ENCODE results near the gene TFPI.
"Not testable (repeated sequence)": the region's sequence is repeated elsewhere in the genome, so short reads cannot be mapped to it uniquely, and the experiment has no call there.

The TFPI gene

DNA sequence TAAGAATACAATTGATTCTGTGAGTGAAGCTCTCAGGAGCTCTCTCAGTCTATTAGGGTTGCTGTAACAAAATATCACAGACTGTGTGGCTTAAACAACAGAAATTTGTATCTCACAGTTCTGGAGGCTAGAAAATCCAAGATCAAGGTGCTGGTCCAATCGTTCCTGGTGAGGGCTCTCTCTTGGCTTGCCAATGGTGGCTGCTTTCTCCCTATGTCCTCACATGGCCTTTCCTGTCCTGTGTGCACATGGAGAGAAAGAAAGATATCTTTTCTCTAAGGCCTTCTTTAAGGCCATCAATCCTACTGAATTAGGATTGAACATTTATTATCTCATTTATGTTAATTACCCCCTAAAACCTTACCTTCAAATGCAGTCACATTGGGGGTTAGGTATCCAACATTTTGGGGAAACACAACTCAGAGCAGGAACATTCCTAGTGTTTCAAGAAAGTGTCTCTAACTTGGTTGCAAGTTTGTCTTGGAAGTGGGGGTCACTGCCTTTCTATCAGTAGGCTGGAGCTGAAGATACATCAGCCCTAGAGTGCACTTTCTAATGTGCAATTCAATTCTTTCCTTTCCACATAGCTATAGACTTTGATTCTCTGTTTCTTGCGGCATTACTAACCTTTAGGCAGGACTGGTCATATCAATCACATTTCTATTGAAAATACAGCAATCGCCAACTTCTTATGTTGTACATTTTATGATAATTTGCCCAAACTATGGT is 24.8 kb downstream of the TFPI start:
- no peak for DNase-seq (ENCODE audit: low read depth in 1 of 2, low spot score in 1 of 2)

- no peak for DNase-seq (ENCODE audit: low read depth in 1 of 2, low spot score in 1 of 2)
Measured at GRCh38 chr2:187528042-187528441, 26.2 kb downstream of the TFPI start.

GRCh38 chr2:187527262-187527661 is 27.0 kb downstream of the TFPI start:
- DNase-seq (ENCODE audit: low read depth in 1 of 2, low spot score in 1 of 2), result no peak

- no peak for DNase-seq (ENCODE audit: low read depth in 1 of 2, low spot score in 1 of 2)
Measured at GRCh38 chr2:187526792-187527191, 27.4 kb downstream of the TFPI start.

GRCh38 chr2:187525163-187525900 is 28.9 kb downstream of the TFPI start:
- DNase-seq (ENCODE audit: low read depth in 1 of 2, low spot score in 1 of 2), result no peak

DNA sequence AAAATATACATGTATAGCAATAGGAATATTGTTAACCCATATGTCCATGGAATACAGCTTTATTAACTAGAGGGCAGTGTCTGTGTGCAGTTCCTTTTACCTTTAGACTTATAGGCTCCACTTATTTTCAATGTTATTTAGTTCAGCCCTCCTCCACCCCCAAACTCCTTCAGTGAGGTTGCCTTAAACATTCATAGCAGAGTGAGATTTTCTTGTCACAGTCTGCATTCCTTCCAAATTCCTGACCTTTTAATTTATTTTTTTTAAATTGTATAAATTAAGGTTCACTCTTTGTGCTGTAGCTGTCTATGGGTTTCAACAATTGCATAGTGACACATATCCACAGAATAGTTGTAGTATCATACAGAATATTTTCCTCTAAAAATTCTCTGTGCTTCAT is 30.9 kb downstream of the TFPI start:
- DNase-seq (ENCODE audit: low read depth in 1 of 2, low spot score in 1 of 2), result no peak

DNA sequence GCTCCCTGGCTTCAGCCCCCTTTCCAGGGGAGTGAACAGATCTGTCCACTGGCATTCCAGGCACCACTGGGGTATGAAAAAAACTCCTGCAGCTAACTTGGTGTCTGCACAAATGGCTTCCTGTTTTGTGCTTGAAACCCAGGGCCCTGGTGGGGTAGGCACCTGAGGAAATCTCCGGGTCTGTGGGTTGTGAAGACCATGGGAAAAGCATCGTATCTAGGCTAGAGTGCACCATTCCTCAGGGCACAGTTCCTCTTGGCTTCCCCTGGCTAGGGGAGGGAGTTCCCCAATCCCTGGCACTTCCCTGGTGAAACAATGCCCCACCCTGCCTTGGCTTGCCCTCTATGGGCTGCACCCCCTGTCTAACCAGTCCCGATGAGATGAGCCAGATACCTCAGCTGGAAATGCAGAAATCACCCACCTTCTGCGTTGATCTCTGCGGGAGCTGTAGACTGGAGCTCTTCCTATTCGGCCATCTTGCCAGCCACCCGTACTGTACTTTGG is 34.1 kb downstream of the TFPI start:
- no peak for DNase-seq (ENCODE audit: low read depth in 1 of 2, low spot score in 1 of 2)

DNA sequence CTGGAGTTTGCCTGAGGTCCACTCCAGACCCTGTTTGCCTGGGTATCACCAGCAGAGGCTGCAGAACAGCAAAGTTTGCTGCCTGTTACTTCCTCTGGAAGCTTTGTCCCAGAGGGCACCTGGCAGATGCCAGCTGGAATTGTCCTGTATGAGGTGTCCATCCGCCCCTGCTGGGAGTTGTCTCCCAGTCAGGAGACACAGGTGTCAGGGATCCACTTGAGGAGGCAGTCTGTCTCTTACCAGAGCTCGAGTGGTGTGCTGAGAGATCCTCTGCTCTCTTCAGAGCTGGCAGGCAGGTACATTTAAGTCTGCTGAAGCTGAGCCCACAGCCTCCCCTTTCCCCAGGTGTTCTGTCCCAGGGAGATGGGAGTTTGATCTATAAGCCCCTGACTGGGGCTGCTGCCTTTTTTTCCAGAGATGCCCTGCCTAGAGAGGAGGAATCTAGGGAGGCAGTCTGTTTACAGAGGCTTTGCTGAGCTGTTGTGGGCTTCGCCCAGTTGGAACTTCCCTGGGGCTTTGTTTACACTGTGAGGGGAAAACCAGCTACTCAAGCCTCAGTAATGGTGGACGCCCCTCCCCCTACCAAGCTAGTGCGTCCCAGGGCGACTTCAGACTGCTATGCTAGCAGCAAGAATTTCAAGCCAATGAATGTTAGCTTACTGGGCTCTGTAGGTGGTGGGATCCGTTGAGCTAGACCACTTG is 34.7 kb downstream of the TFPI start:
- DNase-seq (ENCODE audit: low read depth in 1 of 2, low spot score in 1 of 2), result no peak

- not testable (repeated sequence) for DNase-seq (ENCODE audit: low read depth in 1 of 2, low spot score in 1 of 2)
Measured at GRCh38 chr2:187517750-187518361, 36.4 kb downstream of the TFPI start.

DNA sequence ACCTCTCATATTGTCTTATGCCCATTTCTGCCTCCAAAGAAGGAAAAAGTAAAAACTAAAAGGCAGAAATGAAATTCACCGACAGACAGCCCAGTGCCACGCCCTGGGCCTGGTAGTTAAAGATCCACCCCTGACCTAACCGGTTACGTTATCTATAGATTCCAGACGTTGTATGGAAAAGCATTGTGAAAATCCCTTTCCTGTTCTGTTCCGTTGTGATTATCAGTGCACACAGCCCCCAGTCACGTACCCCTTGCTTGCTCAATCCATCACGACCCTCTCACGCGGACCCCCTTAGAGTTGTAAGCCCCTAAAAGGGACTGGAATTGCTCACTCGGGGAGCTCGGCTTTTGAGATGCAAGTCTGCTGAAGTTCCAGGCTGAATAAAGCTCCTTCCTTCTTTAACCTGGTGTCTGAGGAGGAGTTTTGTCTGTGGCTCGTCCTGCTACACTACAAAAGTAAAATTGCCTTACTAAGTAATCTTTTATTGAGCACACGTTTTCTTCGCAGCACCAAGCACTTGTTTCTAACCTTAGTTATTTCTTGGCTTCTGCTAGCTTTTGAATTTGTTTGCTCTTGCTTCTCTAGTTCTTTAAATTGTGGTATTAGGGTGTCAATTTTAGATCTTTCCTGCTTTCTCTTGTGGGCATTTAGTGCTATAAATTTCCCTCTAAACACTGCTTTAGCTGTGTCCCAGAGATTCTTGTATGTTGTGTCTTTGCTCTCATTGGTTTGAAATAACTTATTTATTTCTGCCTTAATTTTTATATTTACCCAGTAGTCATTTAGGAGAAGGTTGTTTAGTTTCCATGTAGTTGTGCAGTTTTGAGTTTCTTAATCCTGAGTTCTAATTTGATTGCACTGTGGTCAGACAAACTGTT is 37.4 kb downstream of the TFPI start:
- DNase-seq (ENCODE audit: low read depth in 1 of 2, low spot score in 1 of 2), result not testable (repeated sequence)

- DNase-seq (ENCODE audit: low read depth in 1 of 2, low spot score in 1 of 2), result no peak
Measured at GRCh38 chr2:187514930-187515329, 39.3 kb downstream of the TFPI start.

GRCh38 chr2:187514235-187514829 is 39.9 kb downstream of the TFPI start:
- not testable (repeated sequence) for DNase-seq (ENCODE audit: low read depth in 1 of 2, low spot score in 1 of 2)

DNA sequence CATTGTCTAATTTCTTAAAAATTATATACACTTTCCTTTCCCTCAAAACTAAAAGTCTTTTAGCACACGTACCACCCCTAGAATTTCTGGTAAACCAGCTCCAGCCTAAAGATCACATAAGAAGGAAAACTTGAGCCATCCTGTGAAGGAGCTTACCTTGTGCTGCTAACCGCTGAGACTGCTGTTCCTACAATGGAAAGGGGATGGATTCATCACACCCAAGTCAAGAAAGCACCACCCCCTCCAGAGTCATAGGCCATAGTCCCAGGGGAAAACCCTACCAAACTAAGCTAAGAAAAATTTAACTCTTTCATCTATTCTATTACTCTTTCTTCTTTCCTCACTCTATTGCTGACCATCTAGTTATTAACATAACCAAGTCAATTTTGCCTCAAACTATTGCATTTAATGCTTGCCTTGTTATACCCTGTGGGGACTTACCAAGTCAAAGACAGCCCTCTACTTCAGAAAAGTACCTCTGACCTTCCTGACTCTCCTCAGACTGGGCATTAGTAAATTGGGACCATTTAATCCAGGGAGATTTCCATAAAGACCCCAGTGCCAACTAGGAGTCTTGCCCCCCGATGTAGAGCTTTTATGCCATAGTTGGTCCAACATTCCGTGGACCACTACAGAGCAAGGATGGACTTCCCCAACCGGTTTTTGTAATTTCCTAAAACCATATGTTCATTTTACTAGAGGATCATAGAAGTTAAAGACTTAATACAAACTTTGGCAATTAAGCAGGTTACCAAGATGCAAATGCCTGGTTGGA is 40.6 kb downstream of the TFPI start:
- DNase-seq (ENCODE audit: low read depth in 1 of 2, low spot score in 1 of 2), result not testable (repeated sequence)

DNA sequence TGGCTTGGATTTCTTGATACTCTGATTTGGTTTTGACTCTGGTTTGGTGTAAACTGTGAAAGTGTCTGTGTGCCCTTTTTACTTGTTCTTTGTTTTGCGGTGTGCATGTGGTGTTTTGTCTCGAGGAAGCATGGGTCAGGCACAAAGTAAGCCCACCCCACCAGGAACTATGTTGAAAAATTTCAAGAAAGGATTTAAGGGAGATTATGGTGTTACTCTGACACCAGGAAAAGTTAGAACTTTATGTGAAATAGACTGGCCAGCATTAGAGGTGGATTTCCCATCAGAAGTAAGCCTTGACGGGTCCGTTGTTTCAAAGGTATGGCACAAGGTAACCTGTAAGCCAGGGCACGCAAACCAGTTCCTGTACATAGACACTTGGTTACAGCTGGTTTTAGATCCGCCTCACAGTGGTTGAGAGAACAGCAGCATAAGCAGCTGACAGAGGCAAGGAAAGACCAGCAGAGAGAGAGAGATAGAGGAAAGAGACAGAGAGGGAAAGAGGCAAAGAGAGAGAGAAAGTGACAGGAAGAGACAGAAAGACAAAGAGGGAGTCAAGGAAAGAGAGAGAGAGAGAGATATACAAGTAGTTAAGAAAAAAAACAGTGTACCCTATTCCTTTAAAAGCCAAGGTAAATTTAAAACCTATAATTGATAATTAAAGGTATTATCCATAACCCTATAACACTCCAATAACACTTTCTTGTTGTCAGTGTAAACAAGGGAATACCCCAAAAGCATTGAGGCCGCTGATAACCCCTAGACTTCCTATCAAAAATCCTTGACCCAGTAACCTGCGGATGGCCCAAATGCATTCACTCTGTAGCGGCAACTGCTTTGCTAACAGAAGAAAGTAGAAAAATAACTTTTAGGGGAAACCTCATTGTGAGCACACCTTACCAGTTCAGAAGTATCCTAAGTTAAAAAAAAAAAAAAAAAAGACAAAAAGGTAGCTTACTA is 42.6 kb downstream of the TFPI start:
- no peak for DNase-seq (ENCODE audit: low read depth in 1 of 2, low spot score in 1 of 2)

DNA sequence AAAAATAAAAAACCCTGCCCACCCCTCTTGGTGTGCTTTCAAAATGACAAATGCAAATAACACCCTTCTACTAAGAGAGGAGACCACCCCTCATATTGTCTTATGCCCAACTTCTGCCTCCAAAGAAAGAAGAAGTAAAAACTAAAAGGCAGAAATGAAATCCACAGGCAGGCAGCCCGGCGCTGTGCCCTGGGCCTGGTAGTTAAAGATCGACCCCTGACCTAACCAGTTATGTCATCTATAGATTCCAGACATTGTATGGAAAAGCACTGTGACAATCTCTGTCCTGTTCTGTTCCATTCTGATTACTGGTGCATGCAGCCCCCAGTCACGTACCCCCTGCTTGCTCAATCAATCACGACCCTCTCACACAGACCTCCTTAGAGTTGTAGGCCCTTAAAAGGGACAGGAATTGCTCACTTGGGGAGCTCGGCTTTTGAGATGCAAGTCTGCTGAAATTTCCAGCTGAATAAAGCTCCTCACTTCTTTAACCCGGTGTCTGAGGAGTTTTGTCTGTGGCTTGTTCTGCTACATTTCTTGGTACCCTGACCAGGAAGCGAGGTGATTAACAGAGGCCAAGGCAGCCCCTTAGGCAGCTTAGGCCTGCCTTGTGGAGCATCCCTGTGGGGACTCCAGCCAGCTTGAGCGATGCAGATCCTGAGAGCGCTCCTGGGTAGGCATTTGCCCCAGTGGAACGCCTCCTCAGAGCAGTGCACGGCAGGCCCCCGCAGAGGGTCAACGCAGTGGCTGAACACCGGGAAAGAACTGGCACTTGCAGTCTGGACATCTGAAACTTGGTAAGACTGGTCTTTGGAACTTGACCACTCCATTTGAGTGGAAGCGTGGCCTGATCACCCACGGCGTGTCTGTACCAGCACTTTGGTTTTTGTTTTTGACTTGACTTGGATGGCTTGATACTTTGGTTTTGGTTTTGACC is 43.5 kb downstream of the TFPI start:
- DNase-seq (ENCODE audit: low read depth in 1 of 2, low spot score in 1 of 2), result not testable (repeated sequence)

DNA sequence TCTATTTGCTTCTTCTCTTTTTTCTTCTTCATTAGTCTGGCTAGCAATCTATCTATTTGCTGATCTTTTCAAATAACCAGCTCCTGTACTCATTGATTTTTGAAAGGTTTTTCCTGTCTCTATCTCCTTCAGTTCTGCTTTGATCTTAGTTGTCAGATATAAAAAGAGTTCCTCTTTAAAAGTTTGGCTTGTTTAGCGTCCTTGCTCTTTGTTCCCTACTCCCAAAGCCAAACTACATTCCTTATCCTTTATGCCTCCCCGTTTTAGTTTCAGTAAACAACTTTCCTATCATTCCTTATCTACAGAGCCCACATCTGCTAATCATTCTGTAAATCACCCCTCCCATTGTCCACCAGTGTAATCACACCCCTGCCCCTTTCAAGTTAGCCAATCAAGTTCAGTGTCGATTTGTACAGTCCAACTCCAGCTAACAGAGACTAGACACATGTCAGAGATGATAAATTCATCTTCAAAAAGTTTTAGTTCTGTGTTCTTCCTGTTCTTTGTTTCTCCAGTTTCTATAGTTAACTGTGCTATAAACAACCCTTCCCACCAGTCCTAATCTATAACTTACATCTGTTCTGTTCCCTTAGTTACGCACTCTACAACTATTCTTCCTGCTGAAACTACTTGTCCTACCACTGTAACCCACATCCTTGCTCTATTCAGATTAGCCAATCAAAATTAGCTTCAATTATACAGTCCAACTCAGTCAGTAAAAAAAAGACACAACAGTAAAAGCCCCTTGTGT is 44.4 kb downstream of the TFPI start:
- no peak for DNase-seq (ENCODE audit: low read depth in 1 of 2, low spot score in 1 of 2)
